GM21723 (cell line): Measurements from ENCODE around the gene NCKAP5L.

ENCODE experiments used
- ATAC-seq: cut with Tn5 transposase; IDR thresholded peaks from one replicate; pipeline ENCODE4 v1.9.1; 2021; ENCODE audit warnings: mild to moderate bottlenecking, moderate library complexity; ENCODE audit not compliant: unreplicated experiment

NCKAP5L gene

GRCh38 chr12:49803693-49804450, 24.3 kb downstream of the NCKAP5L start:
- ATAC-seq: no peak

- no peak for ATAC-seq
These were observed 26.8 kb downstream of the NCKAP5L start for GRCh38 chr12:49801141-49802063.

GRCh38 chr12:49800421-49801140, 27.6 kb downstream of the NCKAP5L start:
- no peak for ATAC-seq

GRCh38 chr12:49798934-49799333, 29.3 kb downstream of the NCKAP5L start:
- no peak for ATAC-seq

GRCh38 chr12:49798248-49798647, 30.0 kb downstream of the NCKAP5L start:
- no peak for ATAC-seq

- no peak for ATAC-seq
These were observed 30.8 kb downstream of the NCKAP5L start for GRCh38 chr12:49797449-49797776.

- ATAC-seq: no peak
These were observed 31.4 kb downstream of the NCKAP5L start for GRCh38 chr12:49796606-49797448.

GRCh38 chr12:49796155-49796554, 32.1 kb downstream of the NCKAP5L start:
- ATAC-seq: no peak

GRCh38 chr12:49795654-49796105, 32.5 kb downstream of the NCKAP5L start:
- no peak for ATAC-seq

GRCh38 chr12:49794811-49795653, 33.2 kb downstream of the NCKAP5L start:
- ATAC-seq: no peak

GRCh38 chr12:49794021-49794420, 34.2 kb downstream of the NCKAP5L start:
- no peak for ATAC-seq

- ATAC-seq: no peak
These were observed 34.6 kb downstream of the NCKAP5L start for GRCh38 chr12:49793620-49794019.

- ATAC-seq: no peak
These were observed 35.1 kb downstream of the NCKAP5L start for GRCh38 chr12:49792976-49793580.

- no peak for ATAC-seq
These were observed 35.8 kb downstream of the NCKAP5L start for GRCh38 chr12:49792181-49792970.

GRCh38 chr12:49791700-49792099, 36.5 kb downstream of the NCKAP5L start:
- no peak for ATAC-seq

GRCh38 chr12:49790741-49791555, 37.3 kb downstream of the NCKAP5L start:
- ATAC-seq: no peak

GRCh38 chr12:49789992-49790391, 38.2 kb downstream of the NCKAP5L start:
- no peak for ATAC-seq
